K562 (cell line): ENCODE data around the gene MAMDC4. TPM values are rescaled to one million over a fixed set of nuclear protein-coding genes. Genes with fewer than 3 reads are reported as not detected.

Experiments used
- FOXK2 ChIP-seq, 2 experiments: fragments of 450-650 bp; IDR thresholded peaks in 1 of 2; conservative IDR thresholded peaks in 1 of 2; 2 replicates each; pipeline ENCODE4 v1.6.1; 2016; ENCODE audit warnings: low read depth in 2 of 2, mild to moderate bottlenecking in 1 of 2
- KDM5B ChIP-seq: fragments of 200-600 bp; sonication (generic); IDR thresholded peaks from 2 replicates; pipeline ENCODE4 v1.6.1; 2012; ENCODE audit warnings: low read depth, mild to moderate bottlenecking, moderate library complexity, low read length, control low read depth, inconsistent platforms; ENCODE audit not compliant: insufficient replicate concordance
- NFIX ChIP-seq: fragments of 250-450 bp; sonication (Bioruptor Pico); IDR thresholded peaks from 2 replicates; pipeline ENCODE4 v1.4.0; 2020; ENCODE audit warnings: low read depth, mild to moderate bottlenecking, moderate library complexity
- NFRKB ChIP-seq: fragments of 450-650 bp; IDR thresholded peaks from 2 replicates; pipeline ENCODE4 v1.6.1; 2016; ENCODE audit warnings: low read depth
- ZNF436 ChIP-seq: fragments of 250-450, 450-650 bp; sonication (Bioruptor Pico); formaldehyde crosslinking; IDR thresholded peaks from 2 replicates; pipeline ENCODE4 v1.7.0; 2020; ENCODE audit warnings: mild to moderate bottlenecking
- polyA plus RNA-seq, 8 experiments: library from polyadenylated mRNA; depleted of rRNA in 4 of 8; stranded (reverse) in 5 of 8; unstranded in 3 of 8; fragments of >200 nt; fragmentation: Nextera tagmentation in 2 of 8; fragmentation: Illumina TruSeq in 1 of 8; extraction: Ambion mirVana in 2 of 8; extraction: Trizol in 1 of 8; gene quantifications; 2 replicates each; pipeline versions ENCODE4 v1.2.1 to v1.2.3, GENCODE V29; 2011 to 2014; ENCODE audit warnings: inconsistent platforms in 1 of 8, missing spikeins in 1 of 8
- total RNA-seq, 7 experiments: library from RNA; depleted of rRNA in 6 of 7; stranded (reverse); fragments of >200 nt in 6 of 7; fragmentation: Illumina TruSeq in 2 of 7; extraction: Trizol in 2 of 7; gene quantifications; 2 replicates each; pipeline versions ENCODE4 v1.2.1 to v1.2.3, GENCODE V29; 2011 to 2021; ENCODE audit warnings: low replicate concordance in 1 of 7
- TF ChIP-seq, protein P1 (sequence below): fragments of 250-450 bp; sonication (Bioruptor Pico); IDR thresholded peaks from 2 replicates; pipeline ENCODE4 v1.8.0; 2022; ENCODE audit warnings: inconsistent platforms, mild to moderate bottlenecking, moderate library complexity, borderline replicate concordance
- TF ChIP-seq, protein P2 (sequence below): sonication (generic); formaldehyde crosslinking; IDR thresholded peaks from 2 replicates; pipeline ENCODE4 v1.9.0; 2022; ENCODE audit warnings: mild to moderate bottlenecking, missing genetic modification reagents
- TF ChIP-seq, protein P3 (sequence below): sonication (generic); formaldehyde crosslinking; IDR thresholded peaks from 2 replicates; pipeline ENCODE4 v1.8.1; 2023; ENCODE audit warnings: mild to moderate bottlenecking, missing genetic modification reagents
- TF ChIP-seq, protein P4 (sequence below): fragments of 450-650 bp; IDR thresholded peaks from 2 replicates; pipeline ENCODE4 v1.6.1; 2016; ENCODE audit warnings: mild to moderate bottlenecking, moderate library complexity

Gene MAMDC4
- total and polyA plus RNA-seq, 9 of the 15 experiments (the other 6 are each of a cell fraction or from before 2014, with no cell fraction given): 0.03 to 10.8 (median 1.5) TPM

DNA sequence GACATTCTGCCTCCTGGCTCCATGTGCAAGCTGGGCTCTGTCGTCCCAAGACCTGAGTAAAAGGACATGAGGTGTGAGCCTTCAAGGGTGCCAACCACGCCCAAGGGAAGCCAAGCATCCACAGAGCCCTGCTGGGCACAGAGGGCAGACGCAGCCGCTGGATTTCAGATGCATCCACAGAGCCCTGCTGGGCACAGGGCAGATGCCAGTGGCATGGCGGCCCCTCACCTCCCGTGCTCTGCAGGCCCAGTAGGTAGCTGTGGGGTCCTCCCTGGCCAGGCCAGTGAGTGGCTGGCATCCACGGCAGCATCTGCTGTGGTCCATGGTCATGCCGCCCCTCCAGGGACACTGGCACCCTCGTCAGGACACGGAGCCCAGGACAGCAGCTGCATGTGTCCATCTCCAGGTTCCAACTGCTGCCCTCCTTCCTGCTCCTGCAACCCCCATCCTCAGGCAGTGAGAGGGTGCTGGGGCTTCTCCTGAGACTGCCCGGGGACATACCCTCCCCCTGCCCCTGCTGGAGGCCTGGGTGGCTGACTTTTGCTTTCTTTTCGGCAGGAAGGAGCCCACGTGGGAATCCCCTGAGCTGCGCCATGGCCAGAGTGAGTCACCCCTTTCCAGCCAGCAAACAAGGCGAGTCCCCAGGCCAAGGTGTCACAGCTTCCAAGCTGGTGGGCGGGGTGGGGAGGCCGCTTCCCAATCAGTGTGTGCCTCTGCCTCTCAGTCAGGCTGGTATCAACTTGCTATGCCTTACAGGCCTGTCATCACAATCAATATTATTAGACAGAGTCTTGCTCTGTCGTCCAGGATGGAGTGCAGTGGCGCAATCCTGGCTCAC is 30.2 kb downstream of the MAMDC4 start (continued):
- TF ChIP-seq, protein P1, sequence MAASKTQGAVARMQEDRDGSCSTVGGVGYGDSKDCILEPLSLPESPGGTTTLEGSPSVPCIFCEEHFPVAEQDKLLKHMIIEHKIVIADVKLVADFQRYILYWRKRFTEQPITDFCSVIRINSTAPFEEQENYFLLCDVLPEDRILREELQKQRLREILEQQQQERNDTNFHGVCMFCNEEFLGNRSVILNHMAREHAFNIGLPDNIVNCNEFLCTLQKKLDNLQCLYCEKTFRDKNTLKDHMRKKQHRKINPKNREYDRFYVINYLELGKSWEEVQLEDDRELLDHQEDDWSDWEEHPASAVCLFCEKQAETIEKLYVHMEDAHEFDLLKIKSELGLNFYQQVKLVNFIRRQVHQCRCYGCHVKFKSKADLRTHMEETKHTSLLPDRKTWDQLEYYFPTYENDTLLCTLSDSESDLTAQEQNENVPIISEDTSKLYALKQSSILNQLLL (CRISPR knock-in tag): no peak
- TF ChIP-seq FOXK2 (conservative IDR thresholded peaks at IDR 0.05 in 1 of 2, IDR thresholded peaks at IDR 0.05 in 1 of 2; ENCODE audit: low read depth in 2 of 2) (peak in 1 of 2 experiments; percentile 52; a peak in 1 of 4 replicates), NFRKB (no peak), KDM5B (peak; percentile 8), ZNF436 (CRISPR knock-in tag) (no peak), NFIX (CRISPR knock-in tag) (no peak)
- TF ChIP-seq, protein P2, sequence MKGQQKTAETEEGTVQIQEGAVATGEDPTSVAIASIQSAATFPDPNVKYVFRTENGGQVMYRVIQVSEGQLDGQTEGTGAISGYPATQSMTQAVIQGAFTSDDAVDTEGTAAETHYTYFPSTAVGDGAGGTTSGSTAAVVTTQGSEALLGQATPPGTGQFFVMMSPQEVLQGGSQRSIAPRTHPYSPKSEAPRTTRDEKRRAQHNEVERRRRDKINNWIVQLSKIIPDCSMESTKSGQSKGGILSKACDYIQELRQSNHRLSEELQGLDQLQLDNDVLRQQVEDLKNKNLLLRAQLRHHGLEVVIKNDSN (CRISPR knock-in tag): peak; percentile 72
- TF ChIP-seq, protein P3, sequence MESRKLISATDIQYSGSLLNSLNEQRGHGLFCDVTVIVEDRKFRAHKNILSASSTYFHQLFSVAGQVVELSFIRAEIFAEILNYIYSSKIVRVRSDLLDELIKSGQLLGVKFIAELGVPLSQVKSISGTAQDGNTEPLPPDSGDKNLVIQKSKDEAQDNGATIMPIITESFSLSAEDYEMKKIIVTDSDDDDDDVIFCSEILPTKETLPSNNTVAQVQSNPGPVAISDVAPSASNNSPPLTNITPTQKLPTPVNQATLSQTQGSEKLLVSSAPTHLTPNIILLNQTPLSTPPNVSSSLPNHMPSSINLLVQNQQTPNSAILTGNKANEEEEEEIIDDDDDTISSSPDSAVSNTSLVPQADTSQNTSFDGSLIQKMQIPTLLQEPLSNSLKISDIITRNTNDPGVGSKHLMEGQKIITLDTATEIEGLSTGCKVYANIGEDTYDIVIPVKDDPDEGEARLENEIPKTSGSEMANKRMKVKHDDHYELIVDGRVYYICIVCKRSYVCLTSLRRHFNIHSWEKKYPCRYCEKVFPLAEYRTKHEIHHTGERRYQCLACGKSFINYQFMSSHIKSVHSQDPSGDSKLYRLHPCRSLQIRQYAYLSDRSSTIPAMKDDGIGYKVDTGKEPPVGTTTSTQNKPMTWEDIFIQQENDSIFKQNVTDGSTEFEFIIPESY: peak; percentile 50; the same call in 1 of the 2 replicates
- TF ChIP-seq, protein P4, sequence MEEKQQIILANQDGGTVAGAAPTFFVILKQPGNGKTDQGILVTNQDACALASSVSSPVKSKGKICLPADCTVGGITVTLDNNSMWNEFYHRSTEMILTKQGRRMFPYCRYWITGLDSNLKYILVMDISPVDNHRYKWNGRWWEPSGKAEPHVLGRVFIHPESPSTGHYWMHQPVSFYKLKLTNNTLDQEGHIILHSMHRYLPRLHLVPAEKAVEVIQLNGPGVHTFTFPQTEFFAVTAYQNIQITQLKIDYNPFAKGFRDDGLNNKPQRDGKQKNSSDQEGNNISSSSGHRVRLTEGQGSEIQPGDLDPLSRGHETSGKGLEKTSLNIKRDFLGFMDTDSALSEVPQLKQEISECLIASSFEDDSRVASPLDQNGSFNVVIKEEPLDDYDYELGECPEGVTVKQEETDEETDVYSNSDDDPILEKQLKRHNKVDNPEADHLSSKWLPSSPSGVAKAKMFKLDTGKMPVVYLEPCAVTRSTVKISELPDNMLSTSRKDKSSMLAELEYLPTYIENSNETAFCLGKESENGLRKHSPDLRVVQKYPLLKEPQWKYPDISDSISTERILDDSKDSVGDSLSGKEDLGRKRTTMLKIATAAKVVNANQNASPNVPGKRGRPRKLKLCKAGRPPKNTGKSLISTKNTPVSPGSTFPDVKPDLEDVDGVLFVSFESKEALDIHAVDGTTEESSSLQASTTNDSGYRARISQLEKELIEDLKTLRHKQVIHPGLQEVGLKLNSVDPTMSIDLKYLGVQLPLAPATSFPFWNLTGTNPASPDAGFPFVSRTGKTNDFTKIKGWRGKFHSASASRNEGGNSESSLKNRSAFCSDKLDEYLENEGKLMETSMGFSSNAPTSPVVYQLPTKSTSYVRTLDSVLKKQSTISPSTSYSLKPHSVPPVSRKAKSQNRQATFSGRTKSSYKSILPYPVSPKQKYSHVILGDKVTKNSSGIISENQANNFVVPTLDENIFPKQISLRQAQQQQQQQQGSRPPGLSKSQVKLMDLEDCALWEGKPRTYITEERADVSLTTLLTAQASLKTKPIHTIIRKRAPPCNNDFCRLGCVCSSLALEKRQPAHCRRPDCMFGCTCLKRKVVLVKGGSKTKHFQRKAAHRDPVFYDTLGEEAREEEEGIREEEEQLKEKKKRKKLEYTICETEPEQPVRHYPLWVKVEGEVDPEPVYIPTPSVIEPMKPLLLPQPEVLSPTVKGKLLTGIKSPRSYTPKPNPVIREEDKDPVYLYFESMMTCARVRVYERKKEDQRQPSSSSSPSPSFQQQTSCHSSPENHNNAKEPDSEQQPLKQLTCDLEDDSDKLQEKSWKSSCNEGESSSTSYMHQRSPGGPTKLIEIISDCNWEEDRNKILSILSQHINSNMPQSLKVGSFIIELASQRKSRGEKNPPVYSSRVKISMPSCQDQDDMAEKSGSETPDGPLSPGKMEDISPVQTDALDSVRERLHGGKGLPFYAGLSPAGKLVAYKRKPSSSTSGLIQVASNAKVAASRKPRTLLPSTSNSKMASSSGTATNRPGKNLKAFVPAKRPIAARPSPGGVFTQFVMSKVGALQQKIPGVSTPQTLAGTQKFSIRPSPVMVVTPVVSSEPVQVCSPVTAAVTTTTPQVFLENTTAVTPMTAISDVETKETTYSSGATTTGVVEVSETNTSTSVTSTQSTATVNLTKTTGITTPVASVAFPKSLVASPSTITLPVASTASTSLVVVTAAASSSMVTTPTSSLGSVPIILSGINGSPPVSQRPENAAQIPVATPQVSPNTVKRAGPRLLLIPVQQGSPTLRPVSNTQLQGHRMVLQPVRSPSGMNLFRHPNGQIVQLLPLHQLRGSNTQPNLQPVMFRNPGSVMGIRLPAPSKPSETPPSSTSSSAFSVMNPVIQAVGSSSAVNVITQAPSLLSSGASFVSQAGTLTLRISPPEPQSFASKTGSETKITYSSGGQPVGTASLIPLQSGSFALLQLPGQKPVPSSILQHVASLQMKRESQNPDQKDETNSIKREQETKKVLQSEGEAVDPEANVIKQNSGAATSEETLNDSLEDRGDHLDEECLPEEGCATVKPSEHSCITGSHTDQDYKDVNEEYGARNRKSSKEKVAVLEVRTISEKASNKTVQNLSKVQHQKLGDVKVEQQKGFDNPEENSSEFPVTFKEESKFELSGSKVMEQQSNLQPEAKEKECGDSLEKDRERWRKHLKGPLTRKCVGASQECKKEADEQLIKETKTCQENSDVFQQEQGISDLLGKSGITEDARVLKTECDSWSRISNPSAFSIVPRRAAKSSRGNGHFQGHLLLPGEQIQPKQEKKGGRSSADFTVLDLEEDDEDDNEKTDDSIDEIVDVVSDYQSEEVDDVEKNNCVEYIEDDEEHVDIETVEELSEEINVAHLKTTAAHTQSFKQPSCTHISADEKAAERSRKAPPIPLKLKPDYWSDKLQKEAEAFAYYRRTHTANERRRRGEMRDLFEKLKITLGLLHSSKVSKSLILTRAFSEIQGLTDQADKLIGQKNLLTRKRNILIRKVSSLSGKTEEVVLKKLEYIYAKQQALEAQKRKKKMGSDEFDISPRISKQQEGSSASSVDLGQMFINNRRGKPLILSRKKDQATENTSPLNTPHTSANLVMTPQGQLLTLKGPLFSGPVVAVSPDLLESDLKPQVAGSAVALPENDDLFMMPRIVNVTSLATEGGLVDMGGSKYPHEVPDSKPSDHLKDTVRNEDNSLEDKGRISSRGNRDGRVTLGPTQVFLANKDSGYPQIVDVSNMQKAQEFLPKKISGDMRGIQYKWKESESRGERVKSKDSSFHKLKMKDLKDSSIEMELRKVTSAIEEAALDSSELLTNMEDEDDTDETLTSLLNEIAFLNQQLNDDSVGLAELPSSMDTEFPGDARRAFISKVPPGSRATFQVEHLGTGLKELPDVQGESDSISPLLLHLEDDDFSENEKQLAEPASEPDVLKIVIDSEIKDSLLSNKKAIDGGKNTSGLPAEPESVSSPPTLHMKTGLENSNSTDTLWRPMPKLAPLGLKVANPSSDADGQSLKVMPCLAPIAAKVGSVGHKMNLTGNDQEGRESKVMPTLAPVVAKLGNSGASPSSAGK: peak; percentile 40; the same call in 1 of the 2 replicates
